K562 (cell line): Measurements from ENCODE around the gene DMRTA1. TPM values are rescaled to one million over a fixed set of nuclear protein-coding genes. Genes with fewer than 3 reads are reported as not detected.

Source experiments
- BRD4 ChIP-seq: fragments of 200-600 bp; sonication (generic); IDR thresholded peaks from 2 replicates; pipeline ENCODE4 v1.6.1; 2017; ENCODE audit warnings: inconsistent platforms
- DPF2 ChIP-seq: fragments of 450-650 bp; IDR thresholded peaks from 2 replicates; pipeline ENCODE4 v1.6.1; 2016
- GATA2 ChIP-seq: sonication (generic); formaldehyde crosslinking; IDR thresholded peaks from 2 replicates; pipeline ENCODE4 v1.4.0; 2020; ENCODE audit warnings: mild to moderate bottlenecking, missing genetic modification reagents
- NR2F6 ChIP-seq: fragments of 450-650 bp; formaldehyde crosslinking; IDR thresholded peaks from 2 replicates; pipeline ENCODE4 v1.4.0; 2020; ENCODE audit warnings: mild to moderate bottlenecking
- RBM15 ChIP-seq: fragments of 200-400 bp; formaldehyde crosslinking; IDR thresholded peaks from 2 replicates; pipeline ENCODE4 v1.6.1; 2018; ENCODE audit warnings: mild to moderate bottlenecking, low read length, moderate library complexity; ENCODE audit not compliant: insufficient read depth
- ZBTB40 ChIP-seq, 2 experiments: fragments of 450-650 bp in 1 of 2; sonication (generic) in 1 of 2; formaldehyde crosslinking in 1 of 2; IDR thresholded peaks; 2 replicates each; pipeline versions ENCODE4 v1.7.1 to v1.9.0; 2016 to 2022; ENCODE audit warnings: inconsistent platforms in 1 of 2, mild to moderate bottlenecking in 1 of 2, missing genetic modification reagents in 1 of 2
- ZBTB7A ChIP-seq: IDR thresholded peaks from 2 replicates; pipeline ENCODE4 v1.6.1; 2011; ENCODE audit warnings: low read depth, mild to moderate bottlenecking, low read length, moderate library complexity, borderline replicate concordance; ENCODE audit not compliant: control insufficient read depth
- polyA plus RNA-seq, 8 experiments: library from polyadenylated mRNA; depleted of rRNA in 4 of 8; stranded (reverse) in 5 of 8; unstranded in 3 of 8; fragments of >200 nt; fragmentation: Nextera tagmentation in 2 of 8; fragmentation: Illumina TruSeq in 1 of 8; extraction: Ambion mirVana in 2 of 8; extraction: Trizol in 1 of 8; gene quantifications; 2 replicates each; pipeline versions ENCODE4 v1.2.1 to v1.2.3, GENCODE V29; 2011 to 2014; ENCODE audit warnings: inconsistent platforms in 1 of 8, missing spikeins in 1 of 8
- total RNA-seq, 7 experiments: library from RNA; depleted of rRNA in 6 of 7; stranded (reverse); fragments of >200 nt in 6 of 7; fragmentation: Illumina TruSeq in 2 of 7; extraction: Trizol in 2 of 7; gene quantifications; 2 replicates each; pipeline versions ENCODE4 v1.2.1 to v1.2.3, GENCODE V29; 2011 to 2021; ENCODE audit warnings: low replicate concordance in 1 of 7

Gene DMRTA1
- total and polyA plus RNA-seq, 9 of the 15 experiments (the other 6 are each of a cell fraction or from before 2014, with no cell fraction given), result not detected

- TF ChIP-seq ZBTB40 (IDR thresholded peaks at IDR 0.05), result no peak
- TF ChIP-seq ZBTB40 (CRISPR knock-in tag; IDR thresholded peaks at IDR 0.05), result no peak
- TF ChIP-seq GATA2 (CRISPR knock-in tag), result no peak
- TF ChIP-seq RBM15, result no peak
- no peak for TF ChIP-seq BRD4
- TF ChIP-seq ZBTB7A, result no peak
- TF ChIP-seq DPF2, result no peak
- no peak for TF ChIP-seq NR2F6 (CRISPR knock-in tag)
These were observed 21.1 kb upstream of the DMRTA1 start (continued) for GRCh38 chr9:22425551-22425950.
